PC-9 (cell line): ENCODE results near the gene SERPINB13.

Source experiments
- CTCF ChIP-seq: fragments of 200-600 bp; sonication (generic); conservative IDR thresholded peaks from 2 replicates; pipeline ENCODE4 v1.6.1; 2017; ENCODE audit warnings: mixed run types, antibody characterized with exemption, mild to moderate bottlenecking, moderate library complexity
- EZH2 ChIP-seq: fragments of 200-600 bp; sonication (generic); IDR thresholded peaks from 2 replicates; pipeline ENCODE4 v1.8.0; 2017; ENCODE audit warnings: antibody characterized with exemption, low read depth

- TF ChIP-seq CTCF, result no peak
- TF ChIP-seq EZH2, result no peak
These were observed 59.8 kb downstream of the SERPINB13 start for GRCh38 chr18:63646936-63647335.
